HG03095 (cell line): ENCODE data around the gene SIRT6.
"Not testable (repeated sequence)": the region's sequence is repeated elsewhere in the genome, so short reads cannot be mapped to it uniquely, and the experiment has no call there.

Source experiments
- ATAC-seq: cut with Tn5 transposase; IDR thresholded peaks from one replicate; pipeline ENCODE4 v1.9.1; 2021; ENCODE audit warnings: moderate library complexity; ENCODE audit not compliant: unreplicated experiment

The SIRT6 gene

DNA sequence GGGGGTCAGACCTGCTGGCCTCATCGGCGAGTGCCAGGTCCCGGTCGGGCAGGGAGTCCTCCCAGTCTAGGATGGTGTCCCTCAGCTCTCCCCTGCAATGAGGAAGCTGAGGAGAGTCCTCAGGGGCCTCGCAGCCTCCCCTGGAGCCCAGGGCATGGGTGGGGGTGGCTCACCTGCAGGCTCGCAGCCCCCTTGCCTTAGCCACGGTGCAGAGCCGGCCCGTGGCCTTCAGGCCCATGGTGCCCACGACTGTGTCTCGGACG is 6.8 kb downstream of the SIRT6 start:
- ATAC-seq, result no peak

DNA sequence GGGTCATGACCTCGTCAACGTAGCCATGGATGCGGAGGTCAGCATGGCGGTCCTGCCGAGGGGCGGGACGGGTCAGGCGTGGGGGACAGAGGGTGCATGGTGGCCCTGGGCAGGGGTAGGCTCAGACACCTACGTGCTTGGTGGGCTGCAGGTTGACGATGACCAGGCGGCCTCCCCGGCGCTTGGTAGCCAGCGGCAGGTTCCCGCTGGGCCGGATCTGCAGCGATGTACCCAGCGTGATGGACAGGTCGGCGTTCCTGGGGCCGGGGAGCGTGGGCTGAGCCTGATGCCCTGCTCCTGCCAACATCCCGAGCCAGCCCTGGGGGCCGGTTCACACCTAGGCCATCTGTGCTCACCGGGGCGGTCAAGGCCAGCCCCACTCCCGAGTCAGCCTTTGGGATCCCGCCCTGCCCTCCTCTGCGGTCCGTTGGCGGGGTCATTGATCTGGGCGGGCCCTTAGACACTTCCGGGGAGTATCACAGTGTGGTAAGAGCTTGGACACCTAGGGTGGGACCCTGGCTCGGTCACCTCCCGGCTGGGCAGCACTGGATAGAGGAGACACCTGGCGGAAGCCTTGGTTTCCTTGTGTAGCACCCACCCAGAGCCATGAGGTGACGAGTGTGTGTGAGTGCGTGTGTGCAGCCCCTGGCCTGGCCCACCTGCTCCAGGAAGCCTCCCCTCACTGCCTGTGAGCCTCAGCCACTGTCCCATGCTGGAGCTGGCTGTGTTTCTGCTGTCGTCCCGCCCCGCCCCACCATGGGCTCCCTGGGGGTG is 7.3 kb downstream of the SIRT6 start:
- ATAC-seq, result no peak

DNA sequence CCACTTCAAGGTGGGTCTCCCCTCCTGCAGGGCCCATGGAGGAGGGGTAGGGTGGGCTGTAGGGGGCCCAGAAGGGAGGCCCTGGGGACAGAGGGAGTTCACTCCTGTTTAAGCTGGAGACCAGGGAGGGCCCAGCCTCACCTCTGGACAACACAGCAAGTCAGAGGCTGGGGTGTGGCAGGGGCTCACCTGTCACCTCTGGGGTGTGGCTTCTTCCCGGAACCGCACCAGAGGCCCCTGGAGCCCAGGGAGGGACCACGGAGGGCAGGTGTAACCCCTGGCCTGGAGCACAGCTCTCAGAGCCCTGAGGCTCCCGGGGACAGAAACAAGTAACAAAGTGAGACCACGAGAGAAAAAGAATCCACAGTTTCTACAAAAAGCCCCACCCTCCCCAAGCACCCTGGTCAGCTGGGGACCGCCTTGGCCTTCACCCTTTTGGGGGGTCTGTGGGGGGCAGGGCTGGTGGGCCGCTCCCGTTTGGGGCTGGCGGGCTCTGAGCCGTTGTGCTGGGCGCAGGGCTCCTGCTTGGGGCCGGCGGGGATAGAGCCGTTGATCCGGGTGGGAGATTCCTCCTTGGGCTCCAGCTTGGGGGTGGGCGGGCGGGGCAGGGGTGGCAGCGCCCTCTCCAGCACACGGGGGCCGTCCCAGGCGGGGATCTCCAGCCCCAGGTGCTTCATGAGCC is 8.0 kb downstream of the SIRT6 start:
- ATAC-seq, result no peak

DNA sequence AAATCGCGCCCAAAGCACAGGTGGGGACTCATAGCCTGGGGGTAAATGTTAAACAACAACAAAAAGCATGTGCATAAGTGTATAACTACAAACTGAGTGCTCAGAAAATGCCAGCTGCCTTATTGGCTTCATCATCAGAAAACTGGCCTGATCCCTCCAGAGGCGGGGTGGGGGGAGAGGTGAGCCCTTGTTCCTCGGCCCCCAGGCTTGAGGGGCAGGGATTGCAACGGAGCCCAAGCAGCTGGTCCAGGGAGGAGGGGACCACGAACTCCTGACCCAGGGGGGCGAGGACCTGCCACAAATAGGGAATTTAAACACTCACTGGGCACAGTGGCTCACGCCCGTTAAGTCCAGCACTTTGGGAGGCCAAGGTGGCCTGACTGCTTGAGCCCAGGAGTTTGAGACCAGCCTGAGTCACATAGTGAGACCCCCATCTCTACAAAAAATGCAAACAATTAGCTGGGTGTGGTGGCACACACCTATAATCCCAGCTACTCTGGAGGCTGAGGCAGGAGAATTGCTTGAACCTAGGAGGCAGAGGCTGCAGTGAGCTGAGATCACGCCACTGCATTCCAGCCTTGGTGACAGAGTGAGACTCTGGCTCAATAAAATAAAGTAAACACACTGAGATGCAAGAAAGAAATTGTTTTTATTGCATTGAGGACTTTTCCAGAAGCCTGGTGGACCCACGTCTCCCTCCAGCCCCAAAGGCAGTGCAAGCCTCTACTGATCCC is 8.7 kb downstream of the SIRT6 start:
- no peak for ATAC-seq

DNA sequence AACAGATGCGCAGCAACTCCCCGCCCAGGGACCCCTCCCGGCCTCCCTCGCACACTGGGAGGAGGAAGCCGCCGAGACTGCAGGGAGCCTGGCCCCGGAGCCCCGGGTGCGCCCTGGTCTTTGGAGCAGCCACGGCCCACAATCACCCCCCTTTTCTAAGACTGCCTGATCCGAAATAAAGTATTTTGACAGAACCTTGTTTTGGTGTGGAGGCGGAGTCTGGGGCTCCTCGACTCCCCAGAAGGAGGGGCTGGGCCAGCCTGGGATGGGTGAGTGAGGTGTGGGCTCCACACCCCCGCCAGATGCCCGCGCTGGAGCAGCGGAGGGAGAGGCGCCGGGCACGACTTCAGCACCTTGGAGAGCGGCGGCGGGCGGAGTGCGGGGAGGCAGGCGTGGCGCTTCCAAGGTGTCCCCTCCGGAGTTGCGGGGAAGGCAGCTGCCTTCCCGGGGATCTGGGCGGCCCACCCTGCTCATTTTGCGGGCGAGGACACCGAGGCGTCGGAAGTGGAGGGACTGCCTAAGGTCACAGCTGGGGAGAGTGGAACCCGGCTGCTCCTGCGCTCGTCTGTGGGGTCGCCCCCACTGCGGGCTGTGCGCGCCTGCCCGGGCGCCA is 9.4 kb downstream of the SIRT6 start:
- ATAC-seq, result no peak

DNA sequence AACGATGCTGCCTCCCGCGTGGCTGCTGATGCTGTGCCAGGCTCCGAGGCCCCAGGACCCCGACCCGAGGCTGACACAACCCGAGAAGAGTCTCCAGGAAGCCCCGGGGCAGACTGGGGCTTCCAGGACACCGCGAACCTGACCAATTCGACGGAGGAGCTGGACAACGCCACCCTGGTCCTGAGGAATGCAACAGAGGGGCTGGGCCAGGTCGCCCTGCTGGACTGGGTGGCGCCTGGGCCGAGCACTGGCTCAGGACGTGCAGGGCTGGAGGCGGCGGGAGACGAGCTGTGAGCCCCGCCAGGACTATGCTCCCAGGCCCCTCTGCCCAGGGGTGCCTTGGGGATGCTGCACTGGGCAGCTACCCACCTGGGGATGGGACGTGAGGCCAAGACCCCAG is 10.7 kb downstream of the SIRT6 start:
- no peak for ATAC-seq

DNA sequence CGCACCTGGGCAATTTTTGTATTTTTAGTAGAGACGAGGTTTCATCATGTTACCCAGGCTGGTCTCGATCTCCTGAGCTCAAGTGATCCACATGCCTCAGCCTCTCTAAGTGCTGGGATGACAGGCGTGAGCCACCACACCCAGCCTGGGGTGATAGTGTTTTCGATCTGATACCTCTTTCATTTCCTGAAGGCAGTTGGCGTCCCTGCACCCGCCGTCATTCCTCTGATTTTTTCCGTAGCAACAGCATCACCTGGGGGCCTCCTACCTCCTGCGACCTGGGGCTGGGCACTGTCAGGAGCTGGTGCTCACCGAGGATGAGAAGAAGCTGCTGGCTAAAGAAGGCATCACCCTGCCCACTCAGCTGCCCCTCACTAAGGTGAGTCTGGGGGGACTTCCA is 18.1 kb downstream of the SIRT6 start:
- ATAC-seq, result no peak

DNA sequence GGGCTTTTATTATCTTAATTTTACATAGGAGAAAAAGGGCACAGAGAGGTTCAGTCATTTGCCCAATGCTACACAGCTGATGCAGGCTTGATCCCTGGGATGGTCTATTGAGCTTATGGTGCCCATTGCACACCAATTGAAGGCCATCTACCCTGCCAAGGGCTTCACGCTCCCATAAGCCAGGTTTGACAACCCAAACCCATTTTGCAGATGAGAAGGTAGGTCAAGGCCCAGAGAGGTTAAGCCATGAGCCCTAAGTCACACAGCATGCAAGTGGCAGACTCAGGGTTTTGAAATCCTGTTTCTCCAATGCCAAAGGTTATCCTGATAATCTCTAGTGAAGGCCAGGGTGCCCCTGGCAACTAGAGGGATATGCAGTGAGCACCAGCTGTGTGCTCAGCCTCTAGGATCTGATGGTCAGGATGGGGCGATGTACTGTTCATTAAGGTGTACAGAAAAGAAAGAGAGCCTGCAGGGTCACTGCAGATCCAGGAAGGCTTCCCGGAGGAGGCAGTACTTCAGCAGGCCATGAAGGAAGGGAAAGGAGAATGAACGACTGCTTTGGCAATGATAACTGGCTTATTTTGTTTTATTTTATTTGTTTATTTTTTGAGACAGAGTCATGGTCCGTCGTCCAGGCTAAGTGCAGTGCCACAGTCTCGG is 20.8 kb downstream of the SIRT6 start:
- no peak for ATAC-seq

DNA sequence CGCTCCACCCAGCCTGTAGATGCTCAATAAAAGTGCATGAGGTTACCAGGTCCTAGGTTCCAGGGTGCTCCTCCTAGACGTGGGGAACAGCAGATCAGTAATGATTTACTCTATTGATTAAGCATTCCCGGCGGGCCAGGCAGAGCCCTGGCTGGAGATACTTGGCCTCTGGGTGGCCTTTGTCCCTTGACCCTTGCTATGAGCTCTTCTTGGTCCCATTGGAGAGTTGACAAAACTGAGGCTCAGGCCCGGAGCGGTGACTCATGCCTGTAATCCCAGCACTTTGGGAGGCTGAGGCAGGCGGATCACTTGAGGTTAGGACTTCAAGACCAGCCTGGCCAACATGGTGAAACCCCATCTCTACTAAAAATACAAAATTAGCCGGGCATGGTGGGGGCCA is 24.4 kb downstream of the SIRT6 start:
- not testable (repeated sequence) for ATAC-seq

DNA sequence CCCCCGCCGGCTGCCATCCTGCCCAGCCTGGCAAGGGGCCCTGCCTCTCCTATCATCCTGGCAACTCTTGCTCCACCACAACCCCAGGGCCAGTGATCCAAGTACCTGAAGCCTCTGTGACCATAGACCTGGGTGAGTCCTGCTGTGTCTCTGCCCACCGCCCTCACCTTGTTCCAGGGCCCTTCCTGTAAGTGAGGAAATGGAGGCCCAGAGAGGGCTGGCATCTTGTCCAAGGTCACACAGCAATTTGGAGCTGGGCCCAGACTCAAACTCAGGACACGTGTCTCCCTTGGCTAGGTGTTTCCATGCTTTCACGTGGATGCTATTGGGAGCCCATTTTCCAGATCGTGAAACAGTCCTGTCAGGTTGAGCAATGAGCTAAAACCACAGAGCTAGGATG is 25.2 kb downstream of the SIRT6 start:
- ATAC-seq, result no peak

DNA sequence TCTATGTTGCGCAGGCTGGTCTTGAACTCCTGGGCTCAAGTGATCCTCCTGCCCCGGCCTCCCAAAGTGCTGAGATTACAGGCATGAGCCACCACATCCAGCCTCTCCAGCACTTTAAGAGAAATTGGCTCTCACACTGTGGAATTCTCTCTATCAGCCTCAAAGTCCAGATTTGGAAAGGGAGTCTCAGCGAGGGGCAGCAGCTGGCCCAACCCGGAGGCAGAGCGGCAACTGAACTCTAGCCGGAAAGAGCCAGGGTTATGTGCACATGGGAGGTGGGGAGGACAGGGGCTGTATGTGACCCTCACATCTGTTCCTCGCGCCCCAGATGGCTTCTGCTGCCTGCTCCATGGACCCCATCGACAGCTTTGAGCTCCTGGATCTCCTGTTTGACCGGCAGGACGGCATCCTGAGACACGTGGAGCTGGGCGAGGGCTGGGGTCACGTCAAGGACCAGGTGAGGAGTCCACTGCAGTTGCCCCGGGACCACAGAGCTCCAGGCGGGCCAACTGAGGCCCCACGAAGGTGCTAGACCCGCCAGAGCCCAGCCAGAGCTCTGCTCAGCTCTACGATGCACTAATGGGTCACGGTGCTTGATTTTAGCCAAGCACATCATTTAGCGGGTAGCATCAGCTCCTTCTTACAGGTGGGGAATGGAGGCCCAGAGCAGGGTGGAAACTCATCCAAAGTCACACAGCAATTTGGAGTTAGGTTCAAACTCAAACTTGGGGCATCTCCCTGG is 27.6 kb downstream of the SIRT6 start:
- ATAC-seq, result no peak

DNA sequence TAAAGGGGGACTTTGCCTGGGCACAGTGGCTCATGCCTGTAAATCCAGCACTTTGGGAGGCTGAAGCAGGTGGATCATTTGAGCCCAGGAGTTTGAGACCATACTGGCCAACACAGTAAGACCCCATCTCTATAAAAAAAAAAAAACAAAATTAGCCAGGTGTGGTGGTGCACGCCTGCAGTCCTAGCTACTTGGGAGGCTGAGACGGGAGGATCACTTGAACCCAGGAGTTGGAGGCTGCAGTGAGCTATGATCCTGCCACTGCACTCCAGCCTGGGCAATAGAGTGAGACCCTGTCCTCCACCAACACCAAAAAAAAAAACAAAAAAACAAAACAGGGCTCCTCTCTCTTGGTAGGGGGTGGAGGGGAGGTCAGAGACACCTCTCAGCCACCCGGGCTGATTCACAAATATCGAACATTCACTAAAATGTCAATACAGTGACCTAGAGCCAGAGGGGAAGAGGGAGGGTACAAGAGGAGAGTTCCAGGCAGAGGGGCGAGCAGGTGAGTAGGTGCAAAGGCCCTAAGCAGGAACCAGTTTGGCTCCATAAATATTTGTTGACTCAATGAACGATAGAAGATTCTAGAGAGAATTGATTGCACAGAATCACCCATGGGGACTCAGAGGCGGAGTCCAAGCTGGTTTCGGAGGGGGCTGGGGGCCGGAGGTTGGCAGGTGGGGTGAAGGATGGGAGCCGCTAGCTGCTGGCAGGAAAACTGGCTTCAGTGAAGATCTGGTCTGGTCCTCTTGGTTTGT is 29.9 kb downstream of the SIRT6 start:
- ATAC-seq, result no peak

DNA sequence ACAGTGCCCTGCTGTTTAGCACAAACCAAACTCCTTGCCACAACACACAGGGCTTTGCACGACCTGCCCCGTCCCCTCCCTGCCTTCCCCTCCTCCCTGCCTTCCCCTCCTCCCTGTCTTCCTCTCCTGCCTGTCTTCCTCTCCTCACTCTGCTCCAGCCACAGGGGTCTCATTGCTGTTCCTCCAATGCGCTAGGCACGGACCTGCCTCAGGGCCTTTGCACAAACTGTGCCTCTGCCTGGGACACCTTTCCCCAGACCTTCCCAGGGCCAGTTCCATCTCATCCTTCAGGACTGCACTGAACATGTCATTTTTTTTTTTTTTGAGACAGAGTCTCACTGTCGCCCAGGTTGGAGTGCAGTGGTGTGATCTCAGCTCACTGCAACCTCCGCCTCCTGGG is 30.7 kb downstream of the SIRT6 start:
- ATAC-seq, result no peak

DNA sequence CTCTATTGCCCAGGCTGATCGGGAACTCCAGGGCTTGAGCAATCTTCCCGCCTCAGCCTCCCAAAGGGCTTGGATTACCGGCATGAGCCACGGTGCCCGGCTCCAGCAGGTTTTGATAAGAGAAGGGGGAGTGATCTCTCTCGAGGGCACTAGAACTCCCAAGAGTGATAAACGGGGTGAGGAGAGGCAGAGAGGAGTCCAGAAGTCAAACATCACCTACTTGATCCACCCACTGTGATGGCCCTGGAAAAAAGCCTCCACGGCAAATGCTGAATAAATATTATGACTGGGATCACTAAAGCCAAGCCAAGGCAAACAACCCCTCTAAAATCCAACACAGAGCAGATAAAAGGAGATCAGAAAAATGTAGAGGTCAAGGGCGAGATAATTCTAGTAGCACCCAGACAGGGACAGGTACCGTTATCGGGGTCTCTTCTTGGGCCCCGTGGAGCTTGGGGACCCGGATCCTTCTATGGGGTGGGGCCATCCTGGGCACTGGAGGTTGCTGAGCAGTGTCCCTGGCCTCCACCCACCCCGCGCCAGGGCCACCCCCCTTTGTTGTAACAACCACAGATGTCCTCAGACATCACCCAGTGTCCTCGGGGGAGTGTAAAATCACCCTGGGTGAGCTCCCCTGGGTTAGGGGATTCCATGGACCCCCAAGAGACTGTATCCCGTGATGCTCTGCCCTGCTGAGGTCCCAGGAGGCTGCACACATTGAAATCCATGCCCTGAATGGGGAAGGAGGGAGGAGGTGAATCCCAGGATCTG is 32.7 kb downstream of the SIRT6 start:
- ATAC-seq, result no peak

DNA sequence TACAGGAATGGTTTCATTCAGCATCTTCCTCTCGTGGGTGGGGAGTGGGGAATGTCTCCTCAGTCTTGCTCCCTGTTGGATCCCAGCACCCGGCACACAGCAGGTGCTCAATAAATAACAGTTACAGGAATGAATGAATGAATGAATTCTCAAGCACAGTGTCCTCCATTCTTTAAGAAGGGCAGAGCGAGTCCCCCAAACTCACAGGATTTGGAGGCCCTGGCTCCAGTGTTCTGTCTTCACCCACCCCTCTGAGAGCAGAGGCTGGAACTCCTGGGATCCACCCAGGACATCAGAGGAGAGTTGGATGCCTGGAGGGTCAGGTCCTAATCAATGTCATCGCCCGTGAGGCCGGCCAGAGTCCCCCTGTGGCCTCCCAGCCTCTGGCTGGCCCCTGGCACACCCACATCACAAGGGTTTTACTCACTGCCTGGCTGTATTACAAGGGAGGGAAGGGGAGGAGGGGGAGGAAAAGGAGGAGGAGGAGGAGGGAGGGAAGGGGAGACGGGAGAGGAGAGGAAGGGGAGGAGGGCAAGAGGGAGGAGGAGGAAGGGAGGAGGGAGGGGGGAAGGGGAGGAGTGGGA is 37.6 kb downstream of the SIRT6 start:
- ATAC-seq, result no peak

DNA sequence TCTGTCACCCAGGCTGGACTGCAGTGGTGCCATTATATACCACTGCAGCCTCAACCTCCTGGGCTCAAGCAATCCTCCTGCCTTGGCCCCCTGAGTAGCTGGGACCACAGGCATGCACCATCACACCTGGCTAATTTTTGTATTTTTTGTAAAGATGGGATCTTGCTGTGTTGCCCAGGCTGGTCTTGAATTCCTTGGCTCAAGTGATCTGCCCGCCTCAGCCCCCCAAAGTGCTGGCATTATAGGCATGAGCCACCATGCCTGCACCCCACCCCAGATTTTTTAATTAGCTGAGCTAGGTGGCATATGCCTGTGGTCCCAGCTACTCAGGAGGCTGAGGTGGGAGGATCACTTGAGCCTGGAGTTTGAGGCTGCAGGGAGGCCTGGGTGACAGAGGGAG is 39.4 kb downstream of the SIRT6 start:
- ATAC-seq, result not testable (repeated sequence)

DNA sequence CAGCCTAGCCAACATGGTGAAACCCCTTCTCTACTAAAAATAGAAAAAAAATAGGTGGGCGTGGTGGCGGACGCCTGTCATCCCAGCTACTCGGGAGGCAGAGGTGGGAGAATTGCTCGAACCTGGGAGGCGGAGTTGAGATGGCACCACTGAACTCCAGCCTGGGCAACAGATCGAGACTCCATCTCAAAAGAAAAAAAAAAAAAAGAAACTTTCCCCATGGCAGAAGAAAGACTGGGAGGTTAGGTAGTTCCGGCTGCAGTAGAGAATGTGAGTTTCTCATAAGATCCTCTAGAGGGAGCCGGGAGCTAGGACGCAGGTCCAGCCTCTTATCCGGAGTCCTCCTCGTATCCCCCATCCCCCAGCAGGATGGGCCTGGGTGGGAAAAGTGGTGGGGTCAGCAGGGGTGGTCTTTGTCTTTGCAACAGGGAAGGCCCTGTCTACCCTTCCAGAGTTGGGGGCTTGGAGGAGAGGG is 42.1 kb downstream of the SIRT6 start:
- ATAC-seq, result no peak

DNA sequence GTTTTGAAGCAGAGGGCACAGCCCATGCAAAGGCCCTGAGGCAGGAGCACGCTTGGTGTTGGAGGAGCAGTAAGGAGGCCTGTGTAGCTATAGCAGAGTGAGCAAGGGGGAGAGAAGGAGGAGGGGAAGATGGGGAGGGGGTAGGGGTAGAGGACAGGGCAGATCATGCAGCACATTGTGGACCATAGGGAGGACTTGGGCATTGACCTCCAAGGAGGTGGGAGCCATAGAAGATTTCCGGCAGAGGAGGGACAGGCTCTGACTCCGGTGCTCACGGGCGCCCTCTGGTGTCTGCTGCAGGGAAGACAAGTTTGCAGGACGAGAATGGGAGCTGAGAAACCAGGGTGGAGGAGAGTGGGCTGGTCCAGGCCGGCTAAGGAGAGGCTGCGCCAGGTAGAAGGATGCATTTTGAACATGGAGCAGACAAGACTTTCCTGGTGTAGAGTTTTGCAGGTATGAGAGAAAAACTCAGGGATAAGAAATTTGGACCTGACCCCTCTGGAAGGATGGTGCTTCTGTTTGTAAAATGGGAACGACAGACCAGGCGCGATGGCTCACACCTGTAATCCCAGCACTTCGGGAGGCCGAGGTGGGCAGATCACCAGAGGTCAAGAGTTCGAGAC is 42.6 kb downstream of the SIRT6 start:
- no peak for ATAC-seq
